GOT3 (cell line): ENCODE data around the gene MAN2B1.
"Not testable (repeated sequence)": the region's sequence is repeated elsewhere in the genome, so short reads cannot be mapped to it uniquely, and the experiment has no call there.

Source experiments
- DNase-seq: peaks from one replicate; lab custom pipeline; 2025; ENCODE audit warnings: mixed read lengths; lab: John Stamatoyannopoulos, UW

The MAN2B1 gene

DNA sequence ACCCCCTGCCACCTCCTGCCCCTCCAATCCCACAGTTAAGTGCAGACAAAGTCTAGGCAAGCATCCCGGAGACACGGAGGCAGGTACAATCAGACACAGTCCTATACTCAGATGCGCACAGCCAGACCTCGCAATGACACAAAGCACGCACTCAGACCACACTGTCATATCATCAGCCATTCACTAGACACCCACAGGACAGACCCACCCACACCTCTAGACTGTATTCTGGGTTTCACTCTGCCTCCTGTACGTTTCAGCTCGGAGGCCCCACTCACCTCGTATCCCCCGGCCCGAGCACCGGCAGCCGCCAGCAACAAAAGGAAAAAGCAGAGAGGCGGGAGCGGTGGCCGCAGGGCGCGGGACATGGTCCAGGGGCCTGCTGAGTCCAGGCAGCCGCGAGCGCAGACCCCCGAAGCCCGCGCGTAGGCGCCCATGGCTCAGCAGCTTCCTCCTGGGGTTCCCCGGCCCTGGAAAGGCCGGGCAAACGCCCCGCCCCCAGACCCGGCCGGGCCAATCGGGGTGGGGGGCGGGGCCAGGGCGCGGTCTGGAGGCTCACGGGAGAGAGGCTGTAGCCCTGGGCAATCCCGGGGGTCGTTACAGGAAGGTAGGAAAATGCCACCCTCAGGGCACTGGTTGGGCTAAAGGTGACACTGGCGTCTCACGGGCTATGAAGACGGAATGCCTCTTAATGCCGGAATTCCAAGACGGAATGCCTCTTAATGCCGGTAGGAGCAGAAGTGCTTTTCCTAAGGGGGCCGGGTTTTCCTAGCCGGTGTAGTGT, at the start of gene MAN2B1, which contains the start of gene WDR83:
Gene MAN2B1 (minus strand): TSS at position 478 of the 784 bp plus-strand sequence. CDS start 41 bp downstream, at position 437.
Gene WDR83 (plus strand): TSS at position 543 of the 784 bp plus-strand sequence. CDS start 2,984 bp downstream, outside the sequence.
- DNase-seq, result peak; percentile 40

GRCh38 chr19:12715929-12716328, 49.4 kb upstream of the MAN2B1 start:
- no peak for DNase-seq

- DNase-seq, result no peak
Measured at GRCh38 chr19:12715102-12715501, 48.6 kb upstream of the MAN2B1 start.

DNA sequence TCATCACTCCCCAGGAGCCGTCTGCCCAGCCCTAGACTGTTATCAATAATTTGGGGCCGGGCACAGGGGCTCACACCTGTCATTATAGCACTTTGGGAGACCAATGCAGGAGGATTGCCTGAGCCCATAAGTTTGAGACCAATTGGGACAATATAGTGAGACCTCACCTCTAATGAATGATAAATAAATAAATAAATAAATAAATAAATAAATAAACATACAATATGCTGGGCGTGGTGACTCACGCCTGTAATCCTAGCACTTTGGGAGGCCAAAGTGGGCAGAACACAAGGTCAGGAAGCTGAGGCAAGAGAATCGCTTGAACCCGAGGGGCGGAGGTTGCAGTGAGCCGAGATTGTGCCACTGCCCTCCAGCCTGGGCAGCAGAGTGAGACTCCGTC, 46.8 kb upstream of the MAN2B1 start:
- DNase-seq, result not testable (repeated sequence)

GRCh38 chr19:12712077-12712476, 45.5 kb upstream of the MAN2B1 start:
- not testable (repeated sequence) for DNase-seq

DNA sequence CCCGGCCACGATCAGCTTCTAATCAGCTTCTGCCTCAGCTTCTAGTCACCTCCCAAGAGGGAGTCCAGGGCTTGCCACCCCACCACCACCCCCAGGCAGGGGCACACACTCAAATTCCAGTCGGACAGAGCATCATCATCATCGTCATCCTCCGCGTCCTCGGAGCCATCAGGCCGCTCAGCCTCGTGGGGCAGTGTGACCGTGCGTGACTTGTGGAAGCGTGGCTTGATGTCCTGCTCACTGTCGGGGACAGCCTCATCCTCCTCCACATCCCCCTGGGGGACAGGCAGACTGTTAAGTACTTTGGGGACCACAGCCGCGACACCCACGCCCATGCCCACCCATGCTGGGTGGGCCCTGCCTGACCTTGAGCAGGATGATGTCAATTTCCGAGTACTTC, 44.6 kb upstream of the MAN2B1 start:
- no peak for DNase-seq

GRCh38 chr19:12708641-12709040, 42.1 kb upstream of the MAN2B1 start:
- DNase-seq, result no peak

GRCh38 chr19:12706332-12706718, 39.8 kb upstream of the MAN2B1 start:
- no peak for DNase-seq

DNA sequence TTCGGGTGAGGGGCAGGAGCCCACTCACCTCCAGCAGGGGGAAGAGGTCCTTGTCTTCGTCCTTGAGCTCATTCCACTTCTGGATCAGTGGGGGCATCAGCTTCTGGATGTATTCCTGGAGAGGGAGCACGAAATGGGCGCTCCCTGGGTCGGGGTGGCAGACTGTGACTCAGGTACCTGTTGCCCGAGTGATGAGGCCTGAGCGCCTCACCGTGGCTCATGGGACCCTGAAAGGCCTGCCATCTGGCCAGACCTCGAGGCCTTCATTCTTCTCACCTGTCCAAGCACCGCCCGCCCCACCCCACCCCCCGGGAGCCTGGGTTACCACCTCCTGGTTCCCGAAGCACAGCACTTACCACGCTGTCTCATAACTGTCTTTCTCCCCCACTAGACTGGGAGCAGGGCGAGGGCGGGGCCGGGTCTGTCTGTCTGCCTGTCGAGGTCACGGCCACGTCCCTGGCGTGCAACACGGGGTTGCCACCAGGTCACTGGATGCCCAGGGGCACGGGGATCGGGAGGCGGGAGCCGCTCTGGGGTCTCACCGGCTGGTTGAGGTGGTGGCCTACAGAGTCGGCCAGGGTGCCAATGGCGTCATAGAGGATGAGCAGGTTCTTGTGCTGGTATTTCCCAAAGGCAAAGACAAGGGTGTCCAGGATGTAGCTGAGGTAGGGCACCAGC, 39.3 kb upstream of the MAN2B1 start:
- DNase-seq, result no peak

DNA sequence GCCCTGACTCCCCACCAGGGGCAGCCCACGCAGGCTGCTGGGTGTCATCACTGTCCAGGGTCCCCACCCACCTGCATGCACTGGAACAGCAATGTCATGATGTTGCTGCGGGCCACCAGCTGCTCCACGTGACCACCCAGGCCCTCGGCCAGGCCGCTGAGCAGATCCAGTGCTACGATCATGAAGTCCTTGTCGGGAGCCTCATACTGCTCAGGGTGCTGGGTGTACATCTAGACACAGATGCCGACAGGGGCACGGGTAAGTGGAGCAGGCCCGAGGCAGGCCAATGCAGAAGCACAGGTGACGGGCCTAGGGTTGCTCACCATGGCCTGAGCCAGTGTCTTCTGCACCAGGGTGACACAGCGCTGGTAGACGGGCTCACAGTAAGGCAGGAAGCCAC, 38.6 kb upstream of the MAN2B1 start:
- no peak for DNase-seq

GRCh38 chr19:12703046-12703445, 36.5 kb upstream of the MAN2B1 start:
- no peak for DNase-seq

- DNase-seq, result no peak
Measured at GRCh38 chr19:12701596-12702282, 35.2 kb upstream of the MAN2B1 start.

GRCh38 chr19:12698138-12698537, 31.6 kb upstream of the MAN2B1 start:
- DNase-seq, result no peak

GRCh38 chr19:12697425-12697824, 30.9 kb upstream of the MAN2B1 start:
- DNase-seq, result not testable (repeated sequence)

- DNase-seq, result peak; percentile 66
Measured at GRCh38 chr19:12696366-12697335, 30.1 kb upstream of the MAN2B1 start, which contains the start of gene FBXW9. FBXW9 (minus strand) TSS chr19:12696631; CDS start chr19:12696581, 50 bp downstream.

DNA sequence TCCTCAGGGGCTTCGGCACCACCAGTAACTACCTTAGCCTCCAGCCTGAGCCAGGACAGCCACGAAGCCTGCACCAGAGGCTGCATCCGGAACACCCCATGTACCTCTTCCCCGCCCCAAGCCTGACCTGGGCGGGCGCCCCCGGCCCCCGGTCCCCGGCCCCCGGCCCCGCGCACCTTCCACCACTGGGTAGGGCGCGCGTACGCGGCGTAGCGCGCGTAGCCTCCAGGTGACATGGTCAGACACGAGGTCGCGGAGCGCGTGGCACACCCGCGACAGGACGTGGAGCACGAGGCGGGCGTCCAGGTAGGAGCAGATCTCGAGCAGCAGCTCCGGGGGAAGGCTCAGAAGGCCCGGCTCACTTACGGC, 29.4 kb upstream of the MAN2B1 start:
- no peak for DNase-seq

- no peak for DNase-seq
Measured at GRCh38 chr19:12695514-12695913, 29.0 kb upstream of the MAN2B1 start.

- no peak for DNase-seq
Measured at GRCh38 chr19:12695096-12695495, 28.6 kb upstream of the MAN2B1 start.

DNA sequence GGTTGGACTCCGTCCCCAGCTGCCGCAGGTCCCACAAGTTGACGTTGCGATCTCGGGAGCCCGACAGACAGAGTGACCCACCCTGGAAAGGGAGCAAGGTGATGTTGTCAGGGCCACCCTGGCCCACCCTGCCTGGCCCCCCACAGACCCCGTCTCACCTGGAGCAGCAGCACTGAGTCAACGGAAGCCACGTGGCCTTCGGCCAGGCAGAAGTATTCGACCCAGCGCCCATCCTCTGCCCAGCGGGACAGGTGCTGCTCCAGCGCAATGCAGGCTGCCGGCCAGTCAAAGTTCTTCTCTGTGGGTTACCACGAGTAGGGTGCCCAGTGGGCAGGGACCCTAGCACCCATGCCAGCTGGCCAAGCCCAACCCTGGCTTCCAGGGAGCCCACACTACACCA, 28.1 kb upstream of the MAN2B1 start:
- DNase-seq, result no peak

- DNase-seq, result no peak
Measured at GRCh38 chr19:12692960-12693359, 26.4 kb upstream of the MAN2B1 start.

GRCh38 chr19:12689581-12690216, 23.2 kb upstream of the MAN2B1 start:
- no peak for DNase-seq
